Endodermal cell (in vitro differentiated cells): ENCODE results near the gene RGS14. TPM values are rescaled to one million over a fixed set of nuclear protein-coding genes. Genes with fewer than 3 reads are reported as not detected.
"Not testable (repeated sequence)": the region's sequence is repeated elsewhere in the genome, so short reads cannot be mapped to it uniquely, and the experiment has no call there.

Experiments used
- DNase-seq: peaks from one replicate; pipeline ENCODE4 v3.0.0-alpha.2; 2017
- H3K27ac ChIP-seq: 2 replicates; pipeline ENCODE4 v1.5.1; 2013; ENCODE audit warnings: mild to moderate bottlenecking, low read depth, low read length, moderate library complexity
- H3K27me3 ChIP-seq: 2 replicates; pipeline ENCODE4 v1.6.1; 2013; ENCODE audit warnings: mild to moderate bottlenecking, low read length, moderate library complexity; ENCODE audit not compliant: insufficient read depth, control insufficient read depth, poor library complexity, severe bottlenecking
- H3K36me3 ChIP-seq: 2 replicates; pipeline ENCODE4 v1.7.0; 2013; ENCODE audit warnings: mild to moderate bottlenecking, low read length, moderate library complexity; ENCODE audit not compliant: control insufficient read depth, insufficient read depth
- H3K4me1 ChIP-seq: one replicate; pipeline ENCODE4 v1.7.0; 2013; ENCODE audit warnings: low read length; ENCODE audit not compliant: control insufficient read depth, insufficient read depth
- H3K4me3 ChIP-seq: 2 replicates; pipeline ENCODE4 v1.5.1; 2013; ENCODE audit warnings: mild to moderate bottlenecking, low read length, moderate library complexity
- H3K9ac ChIP-seq: 2 replicates; pipeline ENCODE4 v1.6.1; 2013; ENCODE audit warnings: mild to moderate bottlenecking, low read length, moderate library complexity; ENCODE audit not compliant: poor library complexity, severe bottlenecking; ENCODE audit errors: extremely low read depth
- H3K9me3 ChIP-seq: 2 replicates; pipeline ENCODE4 v1.6.1; 2013; ENCODE audit warnings: mild to moderate bottlenecking, low read length, moderate library complexity; ENCODE audit not compliant: control insufficient read depth
- H3K27ac Mint-ChIP-seq: 2 replicates; pipeline ENCODE4 v1.8.0; 2020; ENCODE audit warnings: mixed read lengths
- H3K27me3 Mint-ChIP-seq: 2 replicates; pipeline ENCODE4 v1.8.0; 2021; ENCODE audit warnings: mild to moderate bottlenecking, mixed read lengths; ENCODE audit not compliant: insufficient read depth
- H3K36me3 Mint-ChIP-seq: 2 replicates; pipeline ENCODE4 v1.8.0; 2020; ENCODE audit warnings: low read depth, mixed read lengths
- H3K4me1 Mint-ChIP-seq: 2 replicates; pipeline ENCODE4 v1.8.0; 2020; ENCODE audit warnings: mixed read lengths
- H3K4me3 Mint-ChIP-seq: 2 replicates; pipeline ENCODE4 v1.8.0; 2020; ENCODE audit warnings: mild to moderate bottlenecking, moderate library complexity, mixed read lengths
- H3K9me3 Mint-ChIP-seq: 2 replicates; pipeline ENCODE4 v1.8.0; 2020; ENCODE audit warnings: mild to moderate bottlenecking, mixed read lengths
- CTCF ChIP-seq: fragments of 200-600 bp; sonication (generic); conservative IDR thresholded peaks from 2 replicates; pipeline ENCODE4 v1.5.0; 2021; ENCODE audit warnings: antibody characterized with exemption, mild to moderate bottlenecking
- WGBS, 2 experiments: methylation state at CpG; one replicate each; pipeline versions ENCODE4 v1.1.5 to v1.1.7; 2013; ENCODE audit warnings: missing lambda C conversion rate in 2 of 2, mixed read lengths in 1 of 2; ENCODE audit not compliant: insufficient coverage in 1 of 2, insufficient read length in 1 of 2; 5-methylcytosine and 5-hydroxymethylcytosine counted together
- total RNA-seq, 2 donors: library from RNA; stranded (reverse); fragmentation: NEBNext Ultra II Directional in 1 of 2; extraction: Animal tissue kit (Norgen Biotek cat#: 25700) in 1 of 2; gene quantifications; 2 replicates in 1 of 2; 3 replicates in 1 of 2; pipeline ENCODE4 v1.2.1, GENCODE V29; 2021

The RGS14 gene
- total RNA-seq, 2 donors from 2014 or later = 14.2 to 21.9 TPM

GRCh38 chr5:177358370-177358819 lies 671 bp downstream of the RGS14 start:
- no peak overlapping the region for H3K27ac Mint-ChIP-seq
- no peaks in the 10 kb centered on the region for H3K36me3 Mint-ChIP-seq
- WGBS, 2 experiments = 86 to 100% methylated on average over 2 to 5 of the region's 5 CpGs
- peaks cover 29% of the 10 kb centered on the region for H3K27me3 ChIP-seq
- no peaks in the 10 kb centered on the region for H3K4me1 ChIP-seq
- H3K4me1 Mint-ChIP-seq = peaks cover 5% of the 10 kb centered on the region
- no peak overlapping the region for H3K27ac ChIP-seq
- peaks cover 65% of the 10 kb centered on the region for H3K27me3 Mint-ChIP-seq
- no peaks in the 10 kb centered on the region for H3K9me3 ChIP-seq
- H3K9ac ChIP-seq = no peak overlapping the region
- H3K4me3 ChIP-seq = no peak overlapping the region
- no peak for TF ChIP-seq CTCF
- H3K4me3 Mint-ChIP-seq = no peak overlapping the region
- no peaks in the 10 kb centered on the region for H3K36me3 ChIP-seq
- DNase-seq = no peak
- no peaks in the 10 kb centered on the region for H3K9me3 Mint-ChIP-seq

GRCh38 chr5:177359451-177359851 lies 1.7 kb downstream of the RGS14 start:
- Mint-ChIP-seq H3K27ac (no peak overlapping the region), H3K4me1 (peaks cover 6% of the 10 kb centered on the region), H3K9me3 (no peaks in the 10 kb centered on the region), H3K27me3 (peaks cover 59% of the 10 kb centered on the region), H3K36me3 (no peaks in the 10 kb centered on the region), H3K4me3 (no peak overlapping the region)
- DNase-seq = no peak
- Histone ChIP-seq H3K4me1 (no peaks in the 10 kb centered on the region), H3K9ac (no peak overlapping the region), H3K9me3 (no peaks in the 10 kb centered on the region), H3K36me3 (no peaks in the 10 kb centered on the region), H3K4me3 (no peak overlapping the region), H3K27ac (no peak overlapping the region), H3K27me3 (peaks cover 29% of the 10 kb centered on the region)
- no peak for TF ChIP-seq CTCF
- WGBS, 2 experiments = 72 to 90% methylated on average over 2 to 6 of the region's 6 CpGs

GRCh38 chr5:177359860-177360259 lies 2.1 kb downstream of the RGS14 start:
- H3K27ac ChIP-seq = no peak overlapping the region
- 87% methylated on average over 3 of the region's 3 CpGs; no CpG with 5 or more reads in 1 of the 2 experiments for WGBS, 2 experiments

GRCh38 chr5:177360740-177361139 lies 3.0 kb downstream of the RGS14 start:
- H3K27me3 ChIP-seq = peaks cover 29% of the 10 kb centered on the region
- not testable (repeated sequence) for H3K4me3 ChIP-seq, H3K27ac ChIP-seq, H3K36me3 ChIP-seq, H3K4me1 Mint-ChIP-seq, H3K9ac ChIP-seq, H3K9me3 Mint-ChIP-seq, H3K9me3 ChIP-seq, H3K4me3 Mint-ChIP-seq, H3K4me1 ChIP-seq, H3K36me3 Mint-ChIP-seq, H3K27ac Mint-ChIP-seq
- peak; percentile 42 for DNase-seq
- 91% methylated on average over 7 of the region's 7 CpGs for WGBS, 2 experiments
- peaks cover 48% of the 10 kb centered on the region for H3K27me3 Mint-ChIP-seq

More at GRCh38 chr5:177359860-177360259, 2.1 kb downstream of the RGS14 start:
- no peak for DNase-seq
- Mint-ChIP-seq H3K27ac (no peak overlapping the region), H3K27me3 (peaks cover 56% of the 10 kb centered on the region), H3K36me3 (no peaks in the 10 kb centered on the region), H3K4me3 (no peak overlapping the region), H3K9me3 (no peaks in the 10 kb centered on the region), H3K4me1 (peaks cover 7% of the 10 kb centered on the region)
- no peak for TF ChIP-seq CTCF
- Histone ChIP-seq H3K4me1 (no peaks in the 10 kb centered on the region), H3K27me3 (peaks cover 29% of the 10 kb centered on the region), H3K4me3 (no peak overlapping the region), H3K9me3 (no peaks in the 10 kb centered on the region), H3K9ac (no peak overlapping the region), H3K36me3 (no peaks in the 10 kb centered on the region)
